Astrocyte (in vitro differentiated cells and primary cell): ENCODE data around the gene KIAA0825.

Experiments used
- EZH2 ChIP-seq: IDR thresholded peaks from 2 replicates; pipeline ENCODE4 v1.6.1; 2012; ENCODE audit warnings: mild to moderate bottlenecking, low read length, inconsistent platforms; ENCODE audit not compliant: insufficient read depth
- TF ChIP-seq, protein P1 (sequence below): IDR thresholded peaks from 2 replicates; pipeline ENCODE4 v1.5.1; 2011; ENCODE audit warnings: low read depth, mild to moderate bottlenecking, inconsistent platforms, low read length, moderate library complexity; ENCODE audit not compliant: insufficient read depth

DNA sequence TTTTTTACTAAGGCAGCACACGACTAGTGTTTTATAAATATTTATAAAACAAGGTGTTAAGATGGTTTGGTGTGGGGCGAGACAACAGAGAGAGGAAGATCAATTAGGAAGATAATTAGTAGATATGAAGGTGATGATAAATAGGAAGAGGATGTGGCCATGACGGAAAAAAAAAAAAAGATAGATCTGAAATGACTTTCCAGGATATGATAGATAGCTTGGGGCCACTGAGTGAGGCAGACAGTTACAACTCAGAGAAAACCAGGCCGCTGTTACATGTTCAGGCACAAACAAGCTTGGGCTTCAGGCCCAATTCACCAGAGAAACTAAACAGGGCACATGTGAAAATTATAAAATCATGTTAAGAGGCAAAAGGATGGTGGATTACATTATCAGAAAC lies 43.2 kb downstream of the KIAA0825 start:
- TF ChIP-seq, protein P1, sequence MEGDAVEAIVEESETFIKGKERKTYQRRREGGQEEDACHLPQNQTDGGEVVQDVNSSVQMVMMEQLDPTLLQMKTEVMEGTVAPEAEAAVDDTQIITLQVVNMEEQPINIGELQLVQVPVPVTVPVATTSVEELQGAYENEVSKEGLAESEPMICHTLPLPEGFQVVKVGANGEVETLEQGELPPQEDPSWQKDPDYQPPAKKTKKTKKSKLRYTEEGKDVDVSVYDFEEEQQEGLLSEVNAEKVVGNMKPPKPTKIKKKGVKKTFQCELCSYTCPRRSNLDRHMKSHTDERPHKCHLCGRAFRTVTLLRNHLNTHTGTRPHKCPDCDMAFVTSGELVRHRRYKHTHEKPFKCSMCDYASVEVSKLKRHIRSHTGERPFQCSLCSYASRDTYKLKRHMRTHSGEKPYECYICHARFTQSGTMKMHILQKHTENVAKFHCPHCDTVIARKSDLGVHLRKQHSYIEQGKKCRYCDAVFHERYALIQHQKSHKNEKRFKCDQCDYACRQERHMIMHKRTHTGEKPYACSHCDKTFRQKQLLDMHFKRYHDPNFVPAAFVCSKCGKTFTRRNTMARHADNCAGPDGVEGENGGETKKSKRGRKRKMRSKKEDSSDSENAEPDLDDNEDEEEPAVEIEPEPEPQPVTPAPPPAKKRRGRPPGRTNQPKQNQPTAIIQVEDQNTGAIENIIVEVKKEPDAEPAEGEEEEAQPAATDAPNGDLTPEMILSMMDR = no peak
- TF ChIP-seq EZH2 = no peak
